ENCODE data around the gene MFN2. TPM values are rescaled to one million over a fixed set of nuclear protein-coding genes. Genes with fewer than 3 reads are reported as not detected.
A peak's percentile ranks its signal among the peaks of the same experiment; 100 is the strongest.

MFN2 gene
- total RNA-seq, 4 donors from 2014 or later: 176 to 282 (median 217) TPM

DNA sequence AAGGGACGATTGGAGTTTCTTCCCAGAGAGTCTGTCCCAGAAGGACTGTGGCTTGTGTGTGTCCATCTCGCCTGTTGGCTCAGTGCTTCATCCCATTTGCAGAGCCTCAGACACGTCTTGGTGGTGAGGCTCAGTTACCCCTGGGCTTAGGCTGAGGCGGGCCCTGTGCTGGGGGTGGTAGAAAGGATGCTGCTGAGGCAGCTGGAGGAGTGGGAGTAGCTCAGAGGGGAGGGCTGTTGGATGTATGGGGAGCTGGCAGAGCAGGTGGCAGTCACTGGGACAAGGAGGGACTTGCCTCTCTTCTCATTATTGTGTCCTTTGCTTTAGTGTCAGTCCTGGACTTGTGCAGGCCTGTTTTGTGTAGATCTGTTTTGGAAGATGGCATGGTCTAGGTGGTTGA is 31.8 kb downstream of the MFN2 start:
- peak overlapping the region in 2 of 4 donors; percentile 57 to 68 for H3K27ac ChIP-seq
- H3K36me3 ChIP-seq: peaks cover 2 to 40% of the 10 kb centered on the region in 2 donors
- H3K4me1 ChIP-seq: peaks cover 18 to 24% of the 10 kb centered on the region in 2 donors
- no peak for ATAC-seq
- H3K9me3 ChIP-seq: no peaks in the 10 kb centered on the region
- H3K4me3 ChIP-seq: no peak overlapping the region
- in situ Hi-C loops (cut with MboI; ENCODE audit: low sequenced_read_pairs in 4 of 4): no loop called here
- H3K27me3 ChIP-seq: no peaks in the 10 kb centered on the region
- DNase-seq: peak in 1 of 2 donors; percentile 8
- TF ChIP-seq POLR2A (IDR thresholded peaks at IDR 0.05) (no peak), CTCF (IDR thresholded peaks at IDR 0.05 in 4 of 5, conservative IDR thresholded peaks at IDR 0.05 in 1 of 5) (no peak)
- intact Hi-C loops (cut with DNase I; ENCODE audit: low total_unique reads): no loop called here

DNA sequence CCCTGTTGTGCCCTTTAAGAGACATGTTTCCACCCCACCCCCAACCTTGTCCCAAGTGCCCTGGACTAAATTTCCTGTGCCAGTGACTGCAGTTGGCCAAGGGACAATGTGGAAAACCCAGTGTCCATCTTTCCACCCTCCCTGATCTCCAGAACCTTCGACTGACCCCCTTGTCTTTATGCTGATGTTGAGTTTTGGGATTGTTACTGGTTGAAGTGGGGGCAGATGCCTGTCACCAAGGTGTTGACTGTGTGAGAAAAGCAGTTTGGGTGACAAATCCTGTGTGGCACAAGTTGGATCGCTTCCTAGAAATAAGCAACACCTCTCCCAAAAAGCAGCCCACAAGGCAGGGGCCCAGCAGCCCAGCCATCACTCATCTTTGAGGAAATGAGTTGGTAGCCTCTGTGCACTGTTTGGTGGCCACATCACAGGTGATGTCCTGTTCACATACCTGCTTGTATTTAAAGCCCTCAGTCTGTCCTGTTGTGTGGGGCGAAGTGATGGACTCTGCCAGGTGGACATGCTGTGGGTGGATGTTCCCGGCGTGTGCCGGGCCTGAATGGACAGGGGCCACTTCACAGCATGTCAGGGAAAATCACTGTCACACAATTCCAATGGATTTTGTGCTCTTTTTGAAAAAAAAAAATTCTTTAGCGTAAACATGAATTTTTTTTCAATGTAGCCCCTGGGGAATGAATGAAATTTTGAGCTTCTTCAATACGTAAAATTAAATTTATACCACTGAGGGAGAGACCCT is 32.5 kb downstream of the MFN2 start:
- Histone ChIP-seq H3K4me1 (peaks cover 18 to 24% of the 10 kb centered on the region in 2 donors), H3K4me3 (no peak overlapping the region), H3K9me3 (no peaks in the 10 kb centered on the region), H3K27ac (peak overlapping the region; percentile 49 to 68 (median 62)), H3K27me3 (no peaks in the 10 kb centered on the region), H3K36me3 (peaks cover 0 to 33% of the 10 kb centered on the region in 2 donors)
- in situ Hi-C loops (cut with MboI; ENCODE audit: low sequenced_read_pairs in 4 of 4) (no loop called here), intact Hi-C loops (cut with DNase I; ENCODE audit: low total_unique reads) (no loop called here)
- DNase-seq (peak in 1 of 2 donors; percentile 15), ATAC-seq (peak; percentile 34 to 43)
- TF ChIP-seq CTCF (IDR thresholded peaks at IDR 0.05 in 4 of 5, conservative IDR thresholded peaks at IDR 0.05 in 1 of 5) (no peak), POLR2A (IDR thresholded peaks at IDR 0.05) (no peak)

DNA sequence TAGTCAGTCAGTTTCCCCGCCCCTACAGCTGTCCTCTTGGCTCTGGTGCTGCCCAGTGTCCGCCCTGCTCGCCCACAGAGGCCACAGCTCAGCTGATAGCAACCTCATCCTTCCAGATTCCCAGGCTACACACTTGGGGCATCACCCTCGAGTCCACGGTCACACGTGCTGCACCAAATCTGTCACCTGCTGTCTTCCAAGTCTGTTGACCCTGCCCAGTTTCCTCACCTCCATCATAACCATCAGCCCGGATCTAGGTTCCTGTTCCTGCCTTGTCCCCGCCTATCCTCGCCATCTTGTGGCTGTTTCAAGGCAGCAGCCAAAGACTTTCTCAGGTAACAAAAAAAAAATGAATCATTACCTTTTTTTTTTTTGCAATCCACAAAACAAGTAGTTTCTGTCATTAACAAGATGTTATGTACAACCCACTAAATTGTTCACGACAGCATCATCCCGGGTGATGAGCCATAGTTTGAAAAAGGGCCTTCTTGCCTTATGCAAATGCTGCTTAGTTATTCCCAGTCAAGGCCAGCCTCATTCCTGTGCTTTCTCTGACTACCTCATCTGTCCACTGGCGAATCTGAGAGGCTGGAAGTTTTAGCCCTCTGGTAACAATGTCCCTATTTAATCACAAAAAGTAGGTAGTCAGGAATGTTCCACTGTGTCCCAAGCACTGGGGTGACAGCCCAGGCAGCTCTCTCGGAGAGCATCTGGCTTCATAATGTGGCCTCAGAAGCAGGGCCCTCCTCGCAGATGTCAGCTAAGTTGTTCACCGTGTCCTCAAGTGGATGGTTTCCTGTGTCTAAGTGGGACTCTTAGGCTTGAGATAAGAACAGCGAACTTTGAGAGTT is 34.1 kb downstream of the MFN2 start:
- H3K9me3 ChIP-seq: no peaks in the 10 kb centered on the region
- TF ChIP-seq CTCF (IDR thresholded peaks at IDR 0.05 in 4 of 5, conservative IDR thresholded peaks at IDR 0.05 in 1 of 5) (no peak), POLR2A (IDR thresholded peaks at IDR 0.05) (no peak)
- H3K4me3 ChIP-seq: no peak overlapping the region
- H3K4me1 ChIP-seq: peaks cover 18 to 24% of the 10 kb centered on the region in 2 donors
- ATAC-seq (peak in 1 of 2 donors; percentile 28), DNase-seq (peak in 1 of 2 donors; percentile 39)
- in situ Hi-C loops (cut with MboI; ENCODE audit: low sequenced_read_pairs in 4 of 4) (no loop called here), intact Hi-C loops (cut with DNase I; ENCODE audit: low total_unique reads) (no loop called here)
- peaks cover 0 to 29% of the 10 kb centered on the region in 2 donors for H3K36me3 ChIP-seq
- H3K27me3 ChIP-seq: no peaks in the 10 kb centered on the region
- H3K27ac ChIP-seq: peak overlapping the region; percentile 49 to 68 (median 62)

GRCh38 chr1:12015001-12015491 is 34.8 kb downstream of the MFN2 start:
- no peak for TF ChIP-seq CTCF (IDR thresholded peaks at IDR 0.05 in 4 of 5, conservative IDR thresholded peaks at IDR 0.05 in 1 of 5)
- no peak for TF ChIP-seq POLR2A (IDR thresholded peaks at IDR 0.05)
- DNase-seq (no peak), ATAC-seq (no peak)
- H3K27ac ChIP-seq: peak overlapping the region in 3 of 4 donors; percentile 57 to 68 (median 67)
- intact Hi-C loops (cut with DNase I; ENCODE audit: low total_unique reads): no loop called here
- no peaks in the 10 kb centered on the region for H3K9me3 ChIP-seq
- H3K4me3 ChIP-seq: no peak overlapping the region
- peaks cover 22 to 27% of the 10 kb centered on the region in 2 donors for H3K4me1 ChIP-seq
- H3K27me3 ChIP-seq: no peaks in the 10 kb centered on the region
- peaks cover 0 to 22% of the 10 kb centered on the region in 2 donors for H3K36me3 ChIP-seq
- in situ Hi-C loops (cut with MboI; ENCODE audit: low sequenced_read_pairs in 4 of 4): no loop called here

Measured in gastrocnemius medialis (tissue), 4 donors.